ENCODE measurements around the gene CDKN1C. TPM values are rescaled to one million over a fixed set of nuclear protein-coding genes. Genes with fewer than 3 reads are reported as not detected.

Gene CDKN1C
- total RNA-seq, 2 donors from 2014 or later = 10.9 to 18.2 TPM

- Histone ChIP-seq H3K36me3 (no peaks in the 10 kb centered on the region), H3K27ac (no peak overlapping the region), H3K9me3 (no peaks in the 10 kb centered on the region), H3K27me3 (no peaks in the 10 kb centered on the region), H3K4me3 (no peak overlapping the region), H3K9ac (ENCODE audit: low read depth in 2 of 2, low read length in 2 of 2) (no peak overlapping the region), H3K4me1 (no peaks in the 10 kb centered on the region)
- TF ChIP-seq, protein P1, sequence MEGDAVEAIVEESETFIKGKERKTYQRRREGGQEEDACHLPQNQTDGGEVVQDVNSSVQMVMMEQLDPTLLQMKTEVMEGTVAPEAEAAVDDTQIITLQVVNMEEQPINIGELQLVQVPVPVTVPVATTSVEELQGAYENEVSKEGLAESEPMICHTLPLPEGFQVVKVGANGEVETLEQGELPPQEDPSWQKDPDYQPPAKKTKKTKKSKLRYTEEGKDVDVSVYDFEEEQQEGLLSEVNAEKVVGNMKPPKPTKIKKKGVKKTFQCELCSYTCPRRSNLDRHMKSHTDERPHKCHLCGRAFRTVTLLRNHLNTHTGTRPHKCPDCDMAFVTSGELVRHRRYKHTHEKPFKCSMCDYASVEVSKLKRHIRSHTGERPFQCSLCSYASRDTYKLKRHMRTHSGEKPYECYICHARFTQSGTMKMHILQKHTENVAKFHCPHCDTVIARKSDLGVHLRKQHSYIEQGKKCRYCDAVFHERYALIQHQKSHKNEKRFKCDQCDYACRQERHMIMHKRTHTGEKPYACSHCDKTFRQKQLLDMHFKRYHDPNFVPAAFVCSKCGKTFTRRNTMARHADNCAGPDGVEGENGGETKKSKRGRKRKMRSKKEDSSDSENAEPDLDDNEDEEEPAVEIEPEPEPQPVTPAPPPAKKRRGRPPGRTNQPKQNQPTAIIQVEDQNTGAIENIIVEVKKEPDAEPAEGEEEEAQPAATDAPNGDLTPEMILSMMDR (IDR thresholded peaks at IDR 0.05) = no peak
- DNase-seq = no peak
- intact Hi-C loops (cut with DNase I) = no loop called here
Observed at GRCh38 chr11:2855162-2855561, 30.4 kb downstream of the CDKN1C start.

DNA sequence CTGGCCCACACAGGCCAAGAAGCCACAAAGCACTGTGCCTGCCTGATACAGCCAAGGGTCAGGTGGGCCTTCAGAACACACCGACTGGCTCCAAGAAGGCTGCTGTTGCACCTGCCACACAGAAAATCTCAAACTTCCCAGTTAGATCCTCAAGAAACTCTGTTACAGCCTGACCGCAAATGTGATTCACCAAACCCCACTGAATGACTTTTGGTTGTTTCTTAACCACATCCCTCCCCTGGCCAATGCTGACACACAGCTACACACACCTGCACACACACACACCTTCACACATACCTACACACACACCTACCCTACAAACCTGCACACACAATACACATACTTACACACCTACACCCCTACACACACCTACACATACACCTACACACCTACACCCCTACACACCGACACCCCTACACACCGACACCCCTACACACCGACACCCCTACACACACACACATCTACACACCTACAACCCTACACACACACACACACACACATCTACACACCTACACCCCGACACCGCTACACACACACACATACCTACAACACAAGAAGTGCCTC is 31.5 kb downstream of the CDKN1C start:
- no peak overlapping the region for H3K9ac ChIP-seq (ENCODE audit: low read depth in 2 of 2, low read length in 2 of 2)
- intact Hi-C loops (cut with DNase I) = no loop called here
- no peaks in the 10 kb centered on the region for H3K27me3 ChIP-seq
- H3K4me3 ChIP-seq = no peak overlapping the region
- H3K4me1 ChIP-seq = no peaks in the 10 kb centered on the region
- H3K36me3 ChIP-seq = no peaks in the 10 kb centered on the region
- H3K27ac ChIP-seq = no peak overlapping the region
- no peaks in the 10 kb centered on the region for H3K9me3 ChIP-seq
- TF ChIP-seq, protein P1 (IDR thresholded peaks at IDR 0.05) = no peak
- DNase-seq = no peak

- H3K9me3 ChIP-seq = no peaks in the 10 kb centered on the region
- no peak for DNase-seq
- H3K4me3 ChIP-seq = no peak overlapping the region
- no peaks in the 10 kb centered on the region for H3K36me3 ChIP-seq
- intact Hi-C loops (cut with DNase I) = no loop called here
- H3K27ac ChIP-seq = no peak overlapping the region
- H3K27me3 ChIP-seq = no peaks in the 10 kb centered on the region
- no peaks in the 10 kb centered on the region for H3K4me1 ChIP-seq
- TF ChIP-seq, protein P1 (IDR thresholded peaks at IDR 0.05) = no peak
- no peak overlapping the region for H3K9ac ChIP-seq (ENCODE audit: low read depth in 2 of 2, low read length in 2 of 2)
Observed at GRCh38 chr11:2853401-2853800, 32.2 kb downstream of the CDKN1C start.

DNA sequence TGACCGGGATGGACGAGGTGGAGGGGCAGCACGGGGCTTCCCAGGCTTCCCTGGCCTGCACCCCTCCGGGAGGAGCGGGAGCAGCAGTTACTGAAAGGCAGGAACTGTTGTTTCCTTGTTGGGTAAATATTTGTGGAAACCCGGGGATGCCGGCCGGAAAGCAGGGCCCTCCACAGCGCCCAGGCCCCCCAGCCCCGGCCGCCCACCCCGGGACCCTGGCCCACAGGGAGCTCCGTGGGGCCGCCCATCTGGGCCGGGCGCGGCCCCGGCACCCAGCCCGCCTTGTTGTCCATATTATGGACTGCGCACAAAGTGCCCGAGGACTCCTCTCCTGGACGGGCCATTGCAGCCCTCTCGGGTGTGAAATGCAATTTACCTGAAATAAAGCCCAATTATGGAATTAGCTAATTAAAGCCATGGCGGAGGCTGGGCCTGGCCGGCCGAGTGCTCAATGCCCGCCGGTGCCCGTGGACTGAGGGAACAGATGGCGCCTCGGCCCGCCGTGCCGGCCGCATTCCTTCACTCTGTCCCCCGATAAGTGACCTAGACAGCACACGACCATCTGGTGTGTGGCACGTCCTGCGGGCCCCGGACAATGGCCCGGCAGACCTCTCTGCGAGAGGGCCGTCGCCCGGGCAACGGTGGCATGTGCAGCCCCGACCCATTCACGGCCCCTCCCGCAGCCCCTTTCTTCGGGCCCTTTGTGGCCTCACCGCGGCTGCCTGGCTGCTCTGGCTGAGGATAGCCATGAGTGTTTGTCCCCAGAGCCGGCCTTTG is 35.4 kb downstream of the CDKN1C start:
- no peak overlapping the region for H3K4me3 ChIP-seq
- H3K9ac ChIP-seq (ENCODE audit: low read depth in 2 of 2, low read length in 2 of 2) = no peak overlapping the region
- H3K36me3 ChIP-seq = no peaks in the 10 kb centered on the region
- TF ChIP-seq, protein P1 (IDR thresholded peaks at IDR 0.05) = no peak
- intact Hi-C loops (cut with DNase I) = no loop called here
- no peak overlapping the region for H3K27ac ChIP-seq
- H3K27me3 ChIP-seq = no peaks in the 10 kb centered on the region
- no peaks in the 10 kb centered on the region for H3K4me1 ChIP-seq
- H3K9me3 ChIP-seq = no peaks in the 10 kb centered on the region
- DNase-seq = no peak

DNA sequence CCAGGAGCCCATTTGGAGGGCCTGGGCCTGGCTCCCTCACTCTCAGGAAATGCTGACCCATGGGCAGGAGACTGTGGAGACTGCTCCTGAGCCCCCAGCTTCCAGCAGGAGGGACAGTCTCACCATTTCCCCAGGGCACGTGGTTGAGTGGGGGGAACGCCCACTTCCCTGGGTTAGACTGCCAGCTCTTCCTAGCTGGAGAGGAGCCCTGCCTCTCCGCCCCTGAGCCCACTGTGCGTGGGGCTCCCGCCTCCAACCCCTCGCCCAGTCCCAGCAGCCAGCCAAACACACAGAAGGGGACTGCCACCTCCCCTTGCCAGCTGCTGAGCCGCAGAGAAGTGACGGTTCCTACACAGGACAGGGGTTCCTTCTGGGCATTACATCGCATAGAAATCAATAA is 37.1 kb downstream of the CDKN1C start:
- H3K9me3 ChIP-seq = no peaks in the 10 kb centered on the region
- H3K4me1 ChIP-seq = no peaks in the 10 kb centered on the region
- no peak overlapping the region for H3K9ac ChIP-seq (ENCODE audit: low read depth in 2 of 2, low read length in 2 of 2)
- DNase-seq = no peak
- intact Hi-C loops (cut with DNase I) = no loop called here
- no peaks in the 10 kb centered on the region for H3K27me3 ChIP-seq
- no peak overlapping the region for H3K27ac ChIP-seq
- H3K4me3 ChIP-seq = no peak overlapping the region
- H3K36me3 ChIP-seq = no peaks in the 10 kb centered on the region
- TF ChIP-seq, protein P1 (IDR thresholded peaks at IDR 0.05) = no peak
